H1 (cell line): ENCODE measurements around the gene SLC28A2. TPM values are rescaled to one million over a fixed set of nuclear protein-coding genes. Genes with fewer than 3 reads are reported as not detected.

ENCODE experiments used
- BACH1 ChIP-seq: IDR thresholded peaks from 2 replicates; pipeline ENCODE4 v1.6.1; 2012; ENCODE audit warnings: low read length, improper control_type of control experiment
- MAFK ChIP-seq: IDR thresholded peaks from 2 replicates; pipeline ENCODE4 v1.6.1; 2012; ENCODE audit warnings: low read depth, mild to moderate bottlenecking, improper control_type of control experiment, low read length
- RFX5 ChIP-seq: IDR thresholded peaks from 2 replicates; pipeline ENCODE4 v1.6.1; 2011; ENCODE audit warnings: low read depth, low read length, improper control_type of control experiment, borderline replicate concordance
- TAF1 ChIP-seq: IDR thresholded peaks from 2 replicates; pipeline ENCODE4 v1.6.1; 2011; ENCODE audit warnings: mild to moderate bottlenecking, low read depth, low read length
- polyA plus RNA-seq, 7 experiments: library from polyadenylated mRNA; depleted of rRNA in 3 of 7; stranded (reverse) in 5 of 7; unstranded in 2 of 7; fragments of >200 nt in 5 of 7; fragments of 200-250 nt in 2 of 7; gene quantifications; 1 replicate in 5 of 7; 2 replicates in 1 of 7; 4 replicates in 1 of 7; pipeline versions ENCODE4 v1.2.1 to v1.2.3, GENCODE V29; 2011 to 2013; ENCODE audit warnings: missing spikeins in 2 of 7, mixed read lengths in 2 of 7
- total RNA-seq: library from RNA; stranded (reverse); fragmentation: NEBNext Ultra II Directional; extraction: Animal tissue kit (Norgen Biotek cat#: 25700); gene quantifications from 2 replicates; pipeline ENCODE4 v1.2.1, GENCODE V29; 2021
- TF ChIP-seq, protein P1 (sequence below): fragments of 300-600 bp; sonication (generic); IDR thresholded peaks from 2 replicates; pipeline ENCODE4 v1.7.1; 2012; ENCODE audit warnings: low read length, moderate library complexity, mild to moderate bottlenecking, inconsistent platforms; ENCODE audit not compliant: insufficient replicate concordance

The SLC28A2 gene
- total and polyA plus RNA-seq, 2 of the 8 experiments (the other 6 are each of a cell fraction or from before 2014, with no cell fraction given) = 0.11 TPM; not detected in 1

DNA sequence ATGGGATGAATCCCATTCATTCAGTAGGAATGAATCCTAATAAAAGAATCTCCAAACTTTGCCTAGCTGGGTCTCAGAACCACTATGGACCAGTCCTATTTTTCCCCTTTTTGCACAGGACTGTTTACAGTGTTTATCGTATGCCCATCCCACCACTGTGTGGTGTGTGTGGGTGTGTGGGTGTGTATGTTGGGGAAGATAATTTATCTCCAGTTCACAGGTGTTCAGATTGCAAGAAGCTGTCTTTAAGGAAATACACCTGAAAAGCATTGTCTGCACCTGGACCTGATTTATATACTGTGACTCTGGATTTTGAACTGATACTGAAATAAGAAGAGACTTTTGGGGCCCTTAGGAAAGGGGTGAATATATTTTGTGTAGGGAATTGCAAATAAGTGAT is 39.5 kb upstream of the SLC28A2 start (continued):
- TF ChIP-seq, protein P1, sequence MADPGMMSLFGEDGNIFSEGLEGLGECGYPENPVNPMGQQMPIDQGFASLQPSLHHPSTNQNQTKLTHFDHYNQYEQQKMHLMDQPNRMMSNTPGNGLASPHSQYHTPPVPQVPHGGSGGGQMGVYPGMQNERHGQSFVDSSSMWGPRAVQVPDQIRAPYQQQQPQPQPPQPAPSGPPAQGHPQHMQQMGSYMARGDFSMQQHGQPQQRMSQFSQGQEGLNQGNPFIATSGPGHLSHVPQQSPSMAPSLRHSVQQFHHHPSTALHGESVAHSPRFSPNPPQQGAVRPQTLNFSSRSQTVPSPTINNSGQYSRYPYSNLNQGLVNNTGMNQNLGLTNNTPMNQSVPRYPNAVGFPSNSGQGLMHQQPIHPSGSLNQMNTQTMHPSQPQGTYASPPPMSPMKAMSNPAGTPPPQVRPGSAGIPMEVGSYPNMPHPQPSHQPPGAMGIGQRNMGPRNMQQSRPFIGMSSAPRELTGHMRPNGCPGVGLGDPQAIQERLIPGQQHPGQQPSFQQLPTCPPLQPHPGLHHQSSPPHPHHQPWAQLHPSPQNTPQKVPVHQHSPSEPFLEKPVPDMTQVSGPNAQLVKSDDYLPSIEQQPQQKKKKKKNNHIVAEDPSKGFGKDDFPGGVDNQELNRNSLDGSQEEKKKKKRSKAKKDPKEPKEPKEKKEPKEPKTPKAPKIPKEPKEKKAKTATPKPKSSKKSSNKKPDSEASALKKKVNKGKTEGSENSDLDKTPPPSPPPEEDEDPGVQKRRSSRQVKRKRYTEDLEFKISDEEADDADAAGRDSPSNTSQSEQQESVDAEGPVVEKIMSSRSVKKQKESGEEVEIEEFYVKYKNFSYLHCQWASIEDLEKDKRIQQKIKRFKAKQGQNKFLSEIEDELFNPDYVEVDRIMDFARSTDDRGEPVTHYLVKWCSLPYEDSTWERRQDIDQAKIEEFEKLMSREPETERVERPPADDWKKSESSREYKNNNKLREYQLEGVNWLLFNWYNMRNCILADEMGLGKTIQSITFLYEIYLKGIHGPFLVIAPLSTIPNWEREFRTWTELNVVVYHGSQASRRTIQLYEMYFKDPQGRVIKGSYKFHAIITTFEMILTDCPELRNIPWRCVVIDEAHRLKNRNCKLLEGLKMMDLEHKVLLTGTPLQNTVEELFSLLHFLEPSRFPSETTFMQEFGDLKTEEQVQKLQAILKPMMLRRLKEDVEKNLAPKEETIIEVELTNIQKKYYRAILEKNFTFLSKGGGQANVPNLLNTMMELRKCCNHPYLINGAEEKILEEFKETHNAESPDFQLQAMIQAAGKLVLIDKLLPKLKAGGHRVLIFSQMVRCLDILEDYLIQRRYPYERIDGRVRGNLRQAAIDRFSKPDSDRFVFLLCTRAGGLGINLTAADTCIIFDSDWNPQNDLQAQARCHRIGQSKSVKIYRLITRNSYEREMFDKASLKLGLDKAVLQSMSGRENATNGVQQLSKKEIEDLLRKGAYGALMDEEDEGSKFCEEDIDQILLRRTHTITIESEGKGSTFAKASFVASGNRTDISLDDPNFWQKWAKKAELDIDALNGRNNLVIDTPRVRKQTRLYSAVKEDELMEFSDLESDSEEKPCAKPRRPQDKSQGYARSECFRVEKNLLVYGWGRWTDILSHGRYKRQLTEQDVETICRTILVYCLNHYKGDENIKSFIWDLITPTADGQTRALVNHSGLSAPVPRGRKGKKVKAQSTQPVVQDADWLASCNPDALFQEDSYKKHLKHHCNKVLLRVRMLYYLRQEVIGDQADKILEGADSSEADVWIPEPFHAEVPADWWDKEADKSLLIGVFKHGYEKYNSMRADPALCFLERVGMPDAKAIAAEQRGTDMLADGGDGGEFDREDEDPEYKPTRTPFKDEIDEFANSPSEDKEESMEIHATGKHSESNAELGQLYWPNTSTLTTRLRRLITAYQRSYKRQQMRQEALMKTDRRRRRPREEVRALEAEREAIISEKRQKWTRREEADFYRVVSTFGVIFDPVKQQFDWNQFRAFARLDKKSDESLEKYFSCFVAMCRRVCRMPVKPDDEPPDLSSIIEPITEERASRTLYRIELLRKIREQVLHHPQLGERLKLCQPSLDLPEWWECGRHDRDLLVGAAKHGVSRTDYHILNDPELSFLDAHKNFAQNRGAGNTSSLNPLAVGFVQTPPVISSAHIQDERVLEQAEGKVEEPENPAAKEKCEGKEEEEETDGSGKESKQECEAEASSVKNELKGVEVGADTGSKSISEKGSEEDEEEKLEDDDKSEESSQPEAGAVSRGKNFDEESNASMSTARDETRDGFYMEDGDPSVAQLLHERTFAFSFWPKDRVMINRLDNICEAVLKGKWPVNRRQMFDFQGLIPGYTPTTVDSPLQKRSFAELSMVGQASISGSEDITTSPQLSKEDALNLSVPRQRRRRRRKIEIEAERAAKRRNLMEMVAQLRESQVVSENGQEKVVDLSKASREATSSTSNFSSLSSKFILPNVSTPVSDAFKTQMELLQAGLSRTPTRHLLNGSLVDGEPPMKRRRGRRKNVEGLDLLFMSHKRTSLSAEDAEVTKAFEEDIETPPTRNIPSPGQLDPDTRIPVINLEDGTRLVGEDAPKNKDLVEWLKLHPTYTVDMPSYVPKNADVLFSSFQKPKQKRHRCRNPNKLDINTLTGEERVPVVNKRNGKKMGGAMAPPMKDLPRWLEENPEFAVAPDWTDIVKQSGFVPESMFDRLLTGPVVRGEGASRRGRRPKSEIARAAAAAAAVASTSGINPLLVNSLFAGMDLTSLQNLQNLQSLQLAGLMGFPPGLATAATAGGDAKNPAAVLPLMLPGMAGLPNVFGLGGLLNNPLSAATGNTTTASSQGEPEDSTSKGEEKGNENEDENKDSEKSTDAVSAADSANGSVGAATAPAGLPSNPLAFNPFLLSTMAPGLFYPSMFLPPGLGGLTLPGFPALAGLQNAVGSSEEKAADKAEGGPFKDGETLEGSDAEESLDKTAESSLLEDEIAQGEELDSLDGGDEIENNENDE = no peak
- TF ChIP-seq MAFK (no peak), BACH1 (no peak), RFX5 (no peak), TAF1 (no peak)
